HG03520 (cell line): Measurements from ENCODE around the gene TLX1.
A peak's percentile ranks its signal among the peaks of the same experiment; 100 is the strongest.

Experiments used
- ATAC-seq: cut with Tn5 transposase; IDR thresholded peaks from one replicate; pipeline ENCODE4 v1.9.1; 2021; ENCODE audit warnings: mild to moderate bottlenecking, moderate library complexity; ENCODE audit not compliant: unreplicated experiment

The TLX1 gene

DNA sequence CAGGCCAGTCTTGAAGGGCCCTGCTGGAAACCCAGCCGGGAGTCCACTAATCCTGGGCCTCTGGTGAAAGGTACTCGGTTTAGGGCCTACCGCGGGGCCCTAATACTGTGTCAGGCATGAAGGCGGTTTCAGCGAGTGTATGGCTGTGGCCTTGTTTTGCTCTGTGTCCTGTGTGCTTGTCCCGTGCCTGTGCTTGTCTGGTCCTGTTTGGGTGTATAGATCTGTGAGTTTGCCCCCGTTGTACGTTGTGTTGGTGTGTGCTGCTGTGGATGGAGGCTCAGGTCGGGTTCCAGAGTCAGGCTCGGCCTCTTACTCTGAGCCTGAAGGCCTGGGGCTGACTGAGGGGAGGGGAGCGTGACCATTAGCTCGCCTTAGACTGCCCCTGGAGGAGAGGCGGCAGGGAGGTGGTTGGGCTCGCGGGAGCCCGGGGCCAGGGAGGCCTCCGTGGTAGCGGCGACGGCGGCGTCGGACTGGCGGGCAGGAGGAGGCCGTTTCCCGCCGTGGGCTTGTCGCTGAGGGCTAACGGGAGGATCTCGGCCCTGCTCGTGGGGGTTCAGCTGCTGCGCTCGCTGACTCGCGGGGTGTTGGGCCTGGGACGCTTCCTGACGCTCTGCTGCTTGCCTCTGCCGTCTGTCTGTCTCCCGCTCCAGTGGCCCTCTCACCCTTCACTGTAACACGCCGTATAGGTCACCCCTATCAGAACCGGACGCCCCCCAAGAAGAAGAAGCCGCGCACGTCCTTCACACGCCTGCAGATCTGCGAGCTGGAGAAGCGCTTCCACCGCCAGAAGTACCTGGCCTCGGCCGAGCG, 2.6 kb downstream of the TLX1 start:
- no peak for ATAC-seq

DNA sequence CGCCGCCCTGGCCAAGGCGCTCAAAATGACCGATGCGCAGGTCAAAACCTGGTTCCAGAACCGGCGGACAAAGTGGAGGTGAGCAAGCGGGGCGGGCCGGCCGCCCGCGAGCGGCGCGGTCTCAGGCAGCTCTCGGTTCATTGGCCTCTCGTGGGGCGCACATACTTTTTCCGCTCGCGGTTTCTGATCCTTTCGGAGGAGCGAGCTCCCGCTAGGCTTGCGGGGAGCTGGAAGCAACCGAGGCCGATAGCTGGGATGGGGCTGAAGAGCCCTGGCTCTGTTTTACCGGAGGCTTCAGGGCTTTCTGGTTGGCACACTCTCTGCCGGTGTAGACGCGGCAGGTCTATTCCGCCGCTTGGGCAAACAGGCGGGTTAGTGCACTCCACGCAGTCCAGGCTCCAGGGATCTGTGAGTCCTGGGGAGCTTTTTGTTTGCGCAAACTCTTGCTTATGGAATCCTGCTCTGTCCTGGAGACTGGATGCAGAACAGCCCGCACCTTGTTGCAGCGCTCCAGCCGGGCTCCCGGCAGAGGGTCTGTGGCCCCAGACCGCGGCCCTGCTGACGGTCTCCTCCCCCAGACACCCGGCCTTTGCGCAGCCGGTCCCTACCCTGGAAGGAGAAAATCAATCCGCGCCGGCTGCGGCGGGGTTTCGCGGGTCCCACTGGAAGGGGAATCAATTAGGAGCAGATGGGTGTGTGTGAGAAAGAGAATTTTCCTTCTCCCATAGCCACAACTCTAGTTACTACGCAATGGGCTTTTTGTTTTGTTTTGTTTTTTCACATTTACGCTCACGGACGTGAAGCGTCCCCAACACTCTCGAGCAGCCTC, 3.4 kb downstream of the TLX1 start:
- ATAC-seq = no peak

DNA sequence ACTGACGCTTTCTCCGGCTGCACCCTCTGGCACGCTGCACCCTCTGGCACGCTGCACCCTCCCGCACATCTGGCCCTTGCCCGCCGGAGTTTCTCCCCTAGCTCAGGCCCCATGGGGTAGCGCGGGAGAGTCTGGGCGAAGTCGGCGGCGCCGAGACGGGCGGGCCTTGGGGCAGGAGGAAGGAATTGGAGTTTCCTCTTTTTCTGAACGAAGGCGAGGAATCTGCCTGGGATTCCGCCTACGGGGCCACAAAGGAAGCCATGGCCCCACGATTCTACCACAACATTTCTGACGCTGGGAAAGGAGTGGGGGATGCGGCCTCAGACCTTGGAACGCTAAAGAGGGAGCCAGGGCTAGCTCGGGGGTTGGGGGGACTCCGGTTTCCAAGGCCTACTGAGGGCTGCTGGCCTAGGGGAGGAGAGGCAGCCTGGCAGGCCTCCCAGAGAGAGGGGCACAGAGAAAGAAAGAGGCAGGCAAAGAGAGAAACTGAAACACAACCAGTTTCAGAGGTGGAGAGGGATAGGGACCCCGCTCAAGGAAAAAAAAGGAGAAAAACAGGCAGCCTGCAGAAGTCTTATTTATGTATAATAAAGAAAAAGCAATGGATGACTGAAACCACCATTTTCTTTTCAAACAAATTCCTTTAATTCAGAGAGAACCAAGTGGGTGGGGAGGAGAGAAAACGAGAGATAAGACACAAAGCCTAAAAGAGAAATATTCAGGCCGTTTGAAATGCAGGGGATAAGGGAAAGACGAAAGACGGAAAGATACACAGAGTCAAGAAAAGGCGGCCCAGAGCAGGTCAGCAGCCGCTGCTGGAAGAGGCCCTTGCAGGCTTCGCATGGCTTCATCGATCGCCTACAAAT, 4.3 kb downstream of the TLX1 start:
- ATAC-seq = no peak

DNA sequence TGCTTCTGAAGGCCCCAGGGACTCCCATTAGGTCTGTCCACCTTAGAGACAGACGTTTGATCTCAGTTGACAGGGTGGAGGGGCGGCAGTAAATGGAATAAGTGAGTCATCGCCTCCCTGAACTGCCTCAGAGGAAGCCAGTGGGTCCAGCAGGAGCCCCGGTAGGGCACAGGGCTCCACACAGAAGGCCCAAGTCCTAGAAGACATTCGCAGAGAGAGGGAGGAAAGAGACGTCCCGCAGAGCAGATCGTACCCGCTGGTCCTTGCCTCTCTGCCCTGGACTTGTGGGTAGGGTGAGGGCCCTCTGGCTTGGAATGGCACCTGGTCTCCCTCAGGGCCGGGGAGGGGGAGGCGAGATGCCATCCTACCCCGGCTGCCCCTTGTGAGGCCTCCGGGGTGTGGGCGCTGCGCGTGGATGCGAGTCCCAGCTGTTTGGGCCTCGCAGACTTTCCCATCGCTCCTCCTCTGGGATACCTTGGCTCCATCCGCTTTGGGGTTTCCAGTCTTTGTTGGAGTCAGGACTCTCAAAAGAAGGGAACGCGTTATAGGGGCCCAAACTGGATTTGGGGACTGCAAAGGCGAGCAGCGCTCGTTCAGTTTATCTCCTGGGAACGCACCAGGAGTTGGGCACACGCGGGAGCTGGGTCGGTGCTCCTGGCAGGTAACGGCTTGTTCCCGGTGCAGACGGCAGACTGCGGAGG, 5.1 kb downstream of the TLX1 start:
- ATAC-seq = no peak

DNA sequence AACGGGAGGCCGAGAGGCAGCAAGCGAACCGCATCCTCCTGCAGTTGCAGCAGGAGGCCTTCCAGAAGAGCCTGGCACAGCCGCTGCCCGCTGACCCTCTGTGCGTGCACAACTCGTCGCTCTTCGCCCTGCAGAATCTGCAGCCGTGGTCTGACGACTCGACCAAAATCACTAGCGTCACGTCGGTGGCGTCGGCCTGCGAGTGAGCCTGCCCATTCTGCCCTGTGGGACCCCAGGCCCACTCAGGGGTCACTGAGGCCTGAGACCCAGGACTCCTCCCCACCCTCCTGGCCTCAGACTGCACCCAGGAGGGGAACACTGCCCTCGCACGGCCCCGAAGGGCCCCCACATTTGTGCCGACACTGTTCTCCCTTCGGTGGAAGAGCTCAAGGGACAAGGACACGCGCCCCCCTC, 5.6 kb downstream of the TLX1 start:
- no peak for ATAC-seq

DNA sequence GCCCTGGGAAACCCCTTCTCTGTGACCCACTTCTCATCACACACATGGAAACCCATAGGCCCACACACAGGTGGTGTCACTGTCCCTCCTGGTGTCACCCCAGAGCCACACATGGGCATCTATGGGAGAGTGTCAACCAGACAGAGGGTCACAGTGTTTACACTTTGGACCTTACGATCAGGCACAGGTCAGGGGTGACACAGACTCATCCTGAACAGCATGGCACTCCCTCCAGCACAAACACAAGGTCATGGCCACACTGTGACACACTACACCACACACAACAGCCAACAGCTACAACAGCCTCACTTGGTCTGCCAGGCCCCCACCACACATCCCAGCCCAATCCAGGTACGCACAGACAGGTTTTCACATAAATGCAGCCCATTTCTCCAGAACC, 6.2 kb downstream of the TLX1 start:
- ATAC-seq = no peak

DNA sequence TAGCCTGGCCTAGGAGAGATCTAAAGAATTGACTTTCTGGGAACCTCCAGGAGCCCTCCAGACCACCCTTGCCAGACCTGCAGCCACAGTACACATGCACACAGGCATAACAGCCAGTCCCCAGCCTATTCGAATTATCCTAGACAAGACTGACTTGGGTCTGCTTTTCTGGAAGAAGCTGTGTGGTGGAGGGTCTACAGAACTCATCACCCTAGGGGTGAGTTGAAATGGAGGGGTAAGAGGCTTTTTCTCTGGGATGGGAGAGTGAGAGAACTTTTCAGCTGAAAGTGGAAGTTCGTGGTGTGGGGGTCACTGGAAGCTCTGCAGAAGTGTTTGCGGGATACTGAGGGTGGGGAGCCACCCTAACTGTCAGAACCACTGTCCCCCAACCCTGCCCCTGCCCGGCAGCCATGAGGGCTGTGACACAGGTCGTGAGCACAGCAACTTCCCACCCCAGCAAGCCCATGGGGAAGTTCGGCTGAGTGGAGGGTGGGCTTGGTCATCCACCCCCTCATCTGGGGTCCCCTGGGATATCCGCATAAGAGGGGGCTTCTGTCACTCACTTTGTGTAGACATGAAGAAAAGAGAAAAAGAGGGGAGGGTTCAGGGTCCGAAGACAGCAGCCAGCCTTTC, 7.8 kb downstream of the TLX1 start:
- ATAC-seq = no peak

DNA sequence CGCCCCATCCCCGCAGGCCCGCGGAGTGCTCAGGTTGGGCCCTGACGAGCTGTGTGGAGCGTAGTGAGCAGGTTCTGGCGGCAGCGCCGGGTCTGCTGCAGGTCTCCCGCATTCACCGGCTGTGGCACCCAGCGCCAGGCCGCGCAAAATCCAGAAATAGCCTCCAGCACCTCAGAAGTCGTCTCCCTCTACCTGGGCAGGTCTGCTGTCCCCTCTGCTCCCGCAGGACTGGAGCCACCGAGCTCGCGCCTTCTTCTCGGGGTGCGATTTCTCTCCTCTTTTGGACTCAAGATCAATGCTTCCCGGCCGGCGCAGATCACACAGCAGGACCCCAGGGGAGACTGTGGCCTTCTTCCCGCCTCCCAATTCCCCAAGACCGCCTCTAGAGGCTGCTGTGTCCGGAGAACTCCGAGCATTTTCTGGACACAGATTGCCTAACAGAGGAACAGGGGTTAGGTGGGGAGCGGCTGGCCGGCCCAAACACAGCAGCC, 8.4 kb downstream of the TLX1 start:
- ATAC-seq = no peak

DNA sequence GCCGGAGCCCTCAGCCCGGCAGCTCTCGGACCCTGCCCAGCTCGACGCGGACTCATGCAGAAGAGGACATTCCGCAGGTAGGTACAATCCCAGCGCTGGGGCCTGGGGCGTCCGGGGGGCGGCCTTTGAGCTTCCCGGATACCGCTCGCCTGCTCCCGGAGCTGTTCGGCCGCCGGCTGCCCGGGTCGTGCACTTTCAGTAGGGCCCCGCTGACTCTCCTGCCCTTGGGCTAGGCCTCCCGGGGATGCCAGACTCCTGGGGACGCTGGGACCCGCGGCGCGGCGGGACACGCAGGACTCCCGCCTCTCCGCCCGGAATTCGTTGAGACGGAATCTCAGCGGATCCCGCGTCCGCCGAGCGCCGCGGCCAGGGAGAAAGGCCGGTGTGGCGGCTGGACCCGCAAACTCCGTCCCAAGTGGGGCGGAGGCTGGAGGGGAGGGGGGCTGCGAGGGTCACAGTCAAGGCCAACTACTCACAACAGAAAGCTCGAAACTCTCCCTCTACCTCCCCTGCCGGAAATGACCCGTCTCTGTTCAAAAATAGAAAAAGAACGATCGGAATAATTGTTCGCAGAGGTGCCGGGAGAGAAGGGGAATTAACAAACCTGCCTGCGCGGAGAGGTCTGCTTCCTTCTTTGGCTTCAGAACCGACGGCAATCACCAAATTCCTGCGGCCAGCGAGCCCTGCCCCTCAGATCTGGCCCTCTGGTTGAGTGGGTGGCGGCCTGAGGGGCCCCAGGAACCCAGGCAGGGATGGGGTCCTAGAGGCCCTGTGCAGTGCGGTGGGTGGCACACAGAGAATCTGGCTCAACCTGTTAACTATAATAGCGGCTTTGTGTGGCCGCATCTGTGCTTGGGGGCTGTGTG, 9.2 kb downstream of the TLX1 start:
- no peak for ATAC-seq

DNA sequence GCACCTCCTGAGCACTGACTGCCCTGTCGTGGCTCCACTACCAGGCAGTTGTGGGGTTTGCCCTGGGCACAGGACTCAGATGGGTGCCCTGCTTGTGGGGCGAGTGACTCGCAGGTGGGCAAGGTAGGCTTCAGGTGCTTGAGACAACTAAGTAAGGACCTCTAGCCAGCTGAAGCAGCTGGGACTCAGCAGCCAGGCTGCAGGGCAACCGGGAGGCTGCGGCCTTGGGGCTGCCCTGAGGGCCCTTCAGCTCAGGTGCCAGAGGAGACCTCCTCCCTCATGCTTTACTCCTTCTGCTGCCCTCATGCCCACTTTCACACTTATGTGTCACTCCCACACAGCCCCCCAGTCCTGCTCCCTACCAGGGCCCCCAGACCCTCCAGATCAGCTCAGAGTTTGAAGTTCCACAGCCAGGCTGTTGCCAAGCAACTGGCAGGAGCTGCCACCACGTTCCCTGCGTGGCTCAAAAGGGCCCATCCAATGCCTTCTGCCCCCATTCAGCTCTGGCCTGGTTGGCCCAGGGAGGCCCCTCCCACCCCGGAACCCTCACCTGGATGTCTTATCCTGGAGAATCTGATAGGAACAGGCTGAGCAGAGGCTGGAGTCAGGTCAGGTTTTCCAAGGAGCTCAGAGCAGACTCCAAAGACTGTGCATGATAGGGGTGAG, 10.0 kb downstream of the TLX1 start:
- no peak for ATAC-seq

DNA sequence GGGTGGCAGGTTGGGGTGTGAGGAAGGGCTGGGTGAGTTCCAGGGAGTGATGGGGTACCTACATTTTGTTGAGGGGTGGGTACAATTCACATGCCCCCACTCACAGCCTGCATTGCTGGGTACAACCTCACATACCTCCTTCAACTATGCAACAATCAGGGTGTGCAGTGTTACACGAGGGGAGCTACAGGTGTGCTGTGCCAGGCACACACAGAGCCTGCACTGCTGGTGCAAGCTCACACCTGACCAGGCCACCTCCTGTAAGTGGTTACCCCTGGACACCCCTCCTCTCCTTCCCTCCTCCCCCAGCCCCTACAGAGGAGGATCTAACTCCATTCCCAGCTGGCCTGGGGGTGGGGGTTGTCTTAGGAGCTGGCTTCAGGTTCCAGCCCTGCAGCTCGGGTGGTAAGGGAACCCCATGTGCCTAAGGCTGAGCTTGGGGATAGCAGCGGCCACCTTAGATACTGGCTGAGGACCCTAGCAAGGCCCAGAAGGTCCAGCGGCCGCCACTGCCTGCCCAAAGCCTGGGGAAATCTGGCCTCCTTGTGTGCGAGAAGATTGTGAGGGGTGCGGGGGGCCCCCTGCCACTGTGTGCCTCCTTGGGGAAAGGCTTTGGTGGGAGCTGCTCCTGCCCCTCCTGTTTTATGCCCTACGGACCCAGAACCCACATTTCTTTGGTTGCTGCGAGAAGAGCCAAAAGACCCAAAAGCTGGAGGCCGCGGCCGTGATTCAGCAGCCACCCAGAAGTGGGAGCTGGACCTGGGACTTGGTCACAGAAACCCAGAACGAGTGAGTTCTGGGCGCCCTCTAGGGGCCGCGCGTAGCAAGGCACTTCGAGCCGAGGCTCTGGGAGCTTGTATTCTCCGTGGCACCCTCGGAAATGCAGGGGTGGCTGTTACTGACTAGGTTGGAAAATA, 10.8 kb downstream of the TLX1 start:
- ATAC-seq = peak; percentile 73

DNA sequence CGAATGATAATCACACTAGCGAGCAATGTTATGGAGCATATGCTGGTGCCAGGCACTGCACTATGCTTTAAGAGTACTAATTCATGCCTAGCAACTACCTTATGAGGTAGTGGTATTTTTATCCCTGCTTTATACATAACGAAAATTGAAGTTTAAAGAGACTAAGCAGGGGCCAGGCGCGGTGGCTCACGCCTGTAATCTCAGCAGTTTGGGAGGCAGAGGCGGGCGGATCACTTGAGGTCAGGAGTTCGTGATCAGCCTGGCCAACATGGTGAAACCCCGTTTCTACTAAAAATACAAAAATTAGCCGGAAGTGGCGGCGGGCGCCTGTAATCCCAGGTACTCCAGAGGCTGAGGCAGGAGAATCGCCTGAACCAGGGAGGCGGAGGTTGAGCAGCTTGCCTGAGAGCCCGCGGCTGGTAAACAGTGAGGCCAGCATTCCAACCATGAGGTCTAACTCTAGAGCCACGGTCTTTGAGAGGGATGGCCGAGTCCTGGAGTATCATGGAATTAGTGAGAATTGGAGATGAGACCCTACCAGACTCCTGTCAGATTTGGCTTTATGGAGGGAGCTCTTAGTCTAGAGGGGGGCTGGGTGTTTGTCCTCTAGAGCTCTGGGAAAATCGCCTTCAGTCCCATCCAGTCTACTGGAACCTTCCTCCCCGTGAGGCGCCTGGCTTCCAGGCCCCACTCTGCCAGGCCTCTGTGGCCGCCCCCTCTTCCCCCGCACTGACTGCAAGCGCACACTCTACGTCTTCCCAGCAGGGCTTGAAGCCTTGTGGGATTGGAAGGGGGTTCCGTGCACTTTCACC, 11.6 kb downstream of the TLX1 start:
- ATAC-seq = no peak

DNA sequence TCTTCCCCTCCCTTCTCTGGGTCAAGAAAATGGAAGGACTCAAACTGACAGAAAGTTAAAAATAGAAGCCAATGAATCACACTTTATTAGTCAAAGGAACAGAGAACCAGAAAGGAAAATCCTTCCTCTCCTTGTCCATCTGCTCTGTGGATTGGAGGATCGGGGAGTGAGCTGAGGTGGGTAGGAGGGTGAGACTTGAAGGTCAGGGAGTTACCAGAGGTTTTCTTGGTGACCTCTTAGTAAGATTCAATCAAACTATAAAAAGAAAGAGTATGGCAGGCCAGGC, 12.2 kb downstream of the TLX1 start:
- no peak for ATAC-seq

DNA sequence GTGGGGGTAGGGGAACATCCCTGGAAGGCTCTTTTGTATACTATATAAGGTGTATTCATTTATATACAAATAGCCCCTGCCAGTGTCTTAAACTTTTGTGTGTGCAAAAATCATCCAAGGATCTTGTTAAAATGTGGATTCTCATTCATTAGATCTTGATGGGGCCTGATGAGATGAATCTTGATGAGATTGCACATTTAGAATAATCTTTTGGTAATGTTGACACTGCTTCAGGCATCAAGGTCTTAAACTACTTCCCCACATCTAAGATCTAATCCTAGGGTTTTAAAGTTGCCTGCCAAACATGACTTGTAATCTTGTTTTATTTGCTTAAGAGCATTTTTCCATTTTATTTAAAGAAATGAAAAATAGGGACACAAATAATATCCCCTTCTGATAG, 13.0 kb downstream of the TLX1 start:
- no peak for ATAC-seq

DNA sequence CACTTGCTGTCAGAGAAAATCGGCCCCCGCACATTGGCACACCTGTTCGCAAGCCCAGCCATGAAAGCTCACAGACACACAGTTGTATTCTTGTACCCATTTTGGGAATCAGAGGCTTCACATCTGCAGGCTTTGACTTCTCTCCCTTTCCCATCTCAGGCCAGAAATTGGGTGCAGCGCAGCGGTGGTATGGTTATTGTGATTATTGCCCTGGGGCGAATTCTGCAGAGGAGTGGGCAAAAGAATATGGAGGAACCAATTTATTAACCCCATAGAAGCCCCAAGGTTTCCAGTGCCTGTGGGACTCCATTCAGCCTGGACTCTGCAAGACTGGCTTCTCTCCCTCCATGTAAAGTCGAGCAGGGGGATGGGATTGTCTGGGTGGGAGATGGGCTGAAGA, 14.0 kb downstream of the TLX1 start:
- no peak for ATAC-seq

DNA sequence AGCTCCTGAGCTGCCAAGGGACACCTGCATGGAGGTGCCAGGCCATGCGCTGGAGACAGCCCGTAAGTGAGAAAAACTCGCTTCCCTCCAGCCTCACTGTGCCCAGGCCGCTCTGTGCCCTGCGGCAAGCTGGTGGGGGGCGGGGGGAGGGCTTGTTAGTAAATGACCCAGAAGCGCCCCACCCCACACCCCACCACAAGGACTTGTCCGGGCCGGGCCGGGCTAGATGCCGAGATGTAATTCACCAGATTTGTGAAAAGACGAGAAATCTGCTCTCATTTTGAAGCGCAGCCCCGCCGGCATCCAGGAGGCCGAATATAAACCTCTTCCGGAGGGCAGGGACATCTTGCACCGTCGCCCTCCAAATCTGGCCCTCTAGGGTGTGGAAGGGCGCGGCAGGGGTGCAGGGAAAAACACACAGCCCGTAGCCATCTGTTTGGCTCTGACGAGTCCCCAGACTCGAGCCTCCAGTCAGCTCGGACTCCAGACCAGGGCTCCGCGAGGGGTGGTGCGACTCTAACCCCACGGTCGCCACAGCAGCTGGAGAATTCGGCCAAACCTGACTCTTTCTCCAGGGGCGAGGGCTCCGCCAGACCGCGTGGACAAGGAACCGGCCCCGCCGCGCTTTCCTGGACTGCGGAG, 14.8 kb downstream of the TLX1 start:
- no peak for ATAC-seq
